ENCODE data around the gene ALKBH5. TPM values are rescaled to one million over a fixed set of nuclear protein-coding genes. Genes with fewer than 3 reads are reported as not detected.
A peak's percentile ranks its signal among the peaks of the same experiment; 100 is the strongest.

The ALKBH5 gene
- total and polyA plus RNA-seq, 9 of the 15 experiments (the other 6 are each of a cell fraction or from before 2014, with no cell fraction given) = 11.4 to 70.0 (median 47.4) TPM

DNA sequence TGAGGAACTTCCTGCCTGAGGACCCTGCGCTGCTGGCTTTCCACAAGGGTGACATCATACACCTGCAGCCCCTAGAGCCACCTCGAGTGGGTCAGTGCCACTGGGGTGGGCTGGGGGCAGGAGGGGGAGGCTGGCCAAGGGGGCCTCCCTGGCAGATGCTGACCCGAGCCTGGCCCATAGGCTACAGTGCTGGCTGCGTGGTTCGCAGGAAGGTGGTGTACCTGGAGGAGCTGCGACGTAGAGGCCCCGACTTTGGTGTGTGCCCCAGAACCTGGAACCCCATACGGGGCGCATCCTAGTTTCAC is 26.7 kb upstream of the ALKBH5 start (continued):
- TF ChIP-seq HIVEP1 (CRISPR knock-in tag; IDR thresholded peaks at IDR 0.05) = no peak

DNA sequence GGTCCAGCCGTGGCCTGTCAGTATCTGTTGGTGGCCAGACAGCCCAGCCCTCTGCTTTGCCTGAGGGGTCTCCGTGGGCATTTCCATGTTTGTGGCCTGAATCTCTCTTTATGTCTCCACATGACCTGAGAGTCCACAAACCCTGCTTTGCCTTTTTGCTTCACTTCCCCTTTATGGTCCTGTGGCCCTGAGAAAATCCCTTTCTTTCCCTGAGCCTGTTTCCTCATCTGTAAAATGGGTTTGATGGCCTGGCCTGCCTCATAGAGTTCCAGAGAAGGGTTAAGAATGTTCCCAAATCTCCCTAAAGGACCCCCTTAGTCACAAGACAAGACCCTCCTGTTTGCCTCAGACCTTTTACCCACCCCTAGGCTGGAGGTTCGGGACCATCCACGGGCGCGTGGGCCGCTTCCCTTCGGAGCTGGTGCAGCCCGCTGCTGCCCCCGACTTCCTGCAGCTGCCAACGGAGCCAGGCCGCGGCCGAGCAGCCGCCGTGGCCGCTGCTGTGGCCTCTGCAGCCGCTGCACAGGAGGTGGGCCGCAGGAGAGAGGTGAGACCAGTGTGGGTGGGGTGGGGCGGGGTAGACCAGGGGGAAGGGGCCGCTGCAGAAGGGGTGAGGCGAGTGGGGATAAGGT is 26.2 kb upstream of the ALKBH5 start:
- no peak overlapping the region; the same call in 2 of the 3 replicates for H3K27ac ChIP-seq (ENCODE audit: extremely low read depth, low read depth, low read length)
- no peaks in the 10 kb centered on the region for H3K27me3 ChIP-seq (ENCODE audit: control insufficient read depth in 2 of 2, insufficient read depth in 2 of 2, low read length in 2 of 2)
- no peaks in the 10 kb centered on the region for H3K9me3 ChIP-seq (replicated peaks; ENCODE audit: control insufficient read depth, insufficient read depth, low read depth, low read length)
- no peaks in the 10 kb centered on the region for H3K9me1 ChIP-seq (ENCODE audit: control insufficient read depth, insufficient read depth, low read length)
- H3K79me2 ChIP-seq (ENCODE audit: control insufficient read depth, insufficient read depth, low read length) = no peaks in the 10 kb centered on the region
- 0 out of 2 replicates have a peak overlapping the region, but pooled peaks have one; percentile 67 for H3K4me2 ChIP-seq (ENCODE audit: insufficient read depth, low read length)
- ChIA-PET POLR2A (no interaction called here), CTCF (ENCODE audit: low intra/inter-chr PET ratio) (no interaction called here)
- 100% methylated on average over 2 of the region's 22 CpGs for WGBS (ENCODE audit: insufficient coverage, low coverage, missing lambda C conversion rate)
- in situ Hi-C loops (cut with MboI) = no loop called here
- intact Hi-C loops (cut with micrococcal nuclease) = no loop called here
- H3K4me3 ChIP-seq = no peak overlapping the region
- H3K4me1 ChIP-seq (replicated peaks in 1 of 2; ENCODE audit: control insufficient read depth in 2 of 2, insufficient read depth in 2 of 2, low read length in 2 of 2) = peaks cover 27 to 56% of the 10 kb centered on the region in 2 experiments; a peak in 4 of 5 replicates
- ATAC-seq (no peak), DNase-seq (ENCODE audit: extremely low read depth in 1 of 4, low spot score in 3 of 4) (no peak), FAIRE-seq (no peak)
- no peak overlapping the region for H2AFZ ChIP-seq (ENCODE audit: low read depth, low read length)
- no peaks in the 10 kb centered on the region; the same call in 1 of the 2 replicates for H4K20me1 ChIP-seq (replicated peaks; ENCODE audit: control insufficient read depth, insufficient read depth, low read length)
- no peaks in the 10 kb centered on the region for H3K36me3 ChIP-seq (ENCODE audit: control insufficient read depth, insufficient read depth, low read length)
- BruUV-seq (replicated peaks) = no TSS peak
- H3K9ac ChIP-seq (ENCODE audit: insufficient read depth in 1 of 2, low read depth in 2 of 2, low read length in 2 of 2) = no peak overlapping the region
- no peak for TF ChIP-seq CBFA2T2 (conservative IDR thresholded peaks at IDR 0.05)
- TF ChIP-seq HSF4 (CRISPR knock-in tag; IDR thresholded peaks at IDR 0.05; ENCODE audit: borderline replicate concordance) = no peak
- no peak for TF ChIP-seq ARHGAP35 (IDR thresholded peaks at IDR 0.05; ENCODE audit: partially characterized antibody)
- TF ChIP-seq, protein P1, sequence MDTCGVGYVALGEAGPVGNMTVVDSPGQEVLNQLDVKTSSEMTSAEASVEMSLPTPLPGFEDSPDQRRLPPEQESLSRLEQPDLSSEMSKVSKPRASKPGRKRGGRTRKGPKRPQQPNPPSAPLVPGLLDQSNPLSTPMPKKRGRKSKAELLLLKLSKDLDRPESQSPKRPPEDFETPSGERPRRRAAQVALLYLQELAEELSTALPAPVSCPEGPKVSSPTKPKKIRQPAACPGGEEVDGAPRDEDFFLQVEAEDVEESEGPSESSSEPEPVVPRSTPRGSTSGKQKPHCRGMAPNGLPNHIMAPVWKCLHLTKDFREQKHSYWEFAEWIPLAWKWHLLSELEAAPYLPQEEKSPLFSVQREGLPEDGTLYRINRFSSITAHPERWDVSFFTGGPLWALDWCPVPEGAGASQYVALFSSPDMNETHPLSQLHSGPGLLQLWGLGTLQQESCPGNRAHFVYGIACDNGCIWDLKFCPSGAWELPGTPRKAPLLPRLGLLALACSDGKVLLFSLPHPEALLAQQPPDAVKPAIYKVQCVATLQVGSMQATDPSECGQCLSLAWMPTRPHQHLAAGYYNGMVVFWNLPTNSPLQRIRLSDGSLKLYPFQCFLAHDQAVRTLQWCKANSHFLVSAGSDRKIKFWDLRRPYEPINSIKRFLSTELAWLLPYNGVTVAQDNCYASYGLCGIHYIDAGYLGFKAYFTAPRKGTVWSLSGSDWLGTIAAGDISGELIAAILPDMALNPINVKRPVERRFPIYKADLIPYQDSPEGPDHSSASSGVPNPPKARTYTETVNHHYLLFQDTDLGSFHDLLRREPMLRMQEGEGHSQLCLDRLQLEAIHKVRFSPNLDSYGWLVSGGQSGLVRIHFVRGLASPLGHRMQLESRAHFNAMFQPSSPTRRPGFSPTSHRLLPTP (IDR thresholded peaks at IDR 0.05; ENCODE audit: borderline replicate concordance, extremely low read depth, insufficient read length) = no peak
- TF ChIP-seq, protein P2, sequence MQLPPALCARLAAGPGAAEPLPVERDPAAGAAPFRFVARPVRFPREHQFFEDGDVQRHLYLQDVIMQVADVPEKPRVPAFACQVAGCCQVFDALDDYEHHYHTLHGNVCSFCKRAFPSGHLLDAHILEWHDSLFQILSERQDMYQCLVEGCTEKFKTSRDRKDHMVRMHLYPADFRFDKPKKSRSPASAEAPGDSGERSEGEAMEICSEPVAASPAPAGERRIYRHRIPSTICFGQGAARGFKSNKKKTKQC (CRISPR knock-in tag; IDR thresholded peaks at IDR 0.05) = no peak
- TF ChIP-seq ZNF766 (CRISPR knock-in tag; conservative IDR thresholded peaks at IDR 0.05) = no peak
- TF ChIP-seq DNMT1 (IDR thresholded peaks at IDR 0.05) = no peak
- TF ChIP-seq, protein P3, sequence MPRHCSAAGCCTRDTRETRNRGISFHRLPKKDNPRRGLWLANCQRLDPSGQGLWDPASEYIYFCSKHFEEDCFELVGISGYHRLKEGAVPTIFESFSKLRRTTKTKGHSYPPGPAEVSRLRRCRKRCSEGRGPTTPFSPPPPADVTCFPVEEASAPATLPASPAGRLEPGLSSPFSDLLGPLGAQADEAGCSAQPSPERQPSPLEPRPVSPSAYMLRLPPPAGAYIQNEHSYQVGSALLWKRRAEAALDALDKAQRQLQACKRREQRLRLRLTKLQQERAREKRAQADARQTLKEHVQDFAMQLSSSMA (CRISPR knock-in tag; IDR thresholded peaks at IDR 0.05) = no peak
- TF ChIP-seq BCOR (IDR thresholded peaks at IDR 0.05) = peak; percentile 67; the same call in 1 of the 2 replicates
- no peak for TF ChIP-seq MIER1 (IDR thresholded peaks at IDR 0.05; ENCODE audit: low read depth)
- no peak for TF ChIP-seq SRSF1 (IDR thresholded peaks at IDR 0.05; ENCODE audit: low read depth, low read length)
- no peak for TF ChIP-seq SNIP1 (IDR thresholded peaks at IDR 0.05; ENCODE audit: low read depth)
- no peak for TF ChIP-seq ZNF239 (CRISPR knock-in tag; IDR thresholded peaks at IDR 0.05)
- peak; percentile 74 for TF ChIP-seq SPI1 (IDR thresholded peaks at IDR 0.05; ENCODE audit: borderline replicate concordance, low read depth, low read length)
- no peak for TF ChIP-seq ZNF717 (CRISPR knock-in tag; IDR thresholded peaks at IDR 0.05)
- no peak for TF ChIP-seq ZNF121 (CRISPR knock-in tag; conservative IDR thresholded peaks at IDR 0.05)
- TF ChIP-seq, protein P4, sequence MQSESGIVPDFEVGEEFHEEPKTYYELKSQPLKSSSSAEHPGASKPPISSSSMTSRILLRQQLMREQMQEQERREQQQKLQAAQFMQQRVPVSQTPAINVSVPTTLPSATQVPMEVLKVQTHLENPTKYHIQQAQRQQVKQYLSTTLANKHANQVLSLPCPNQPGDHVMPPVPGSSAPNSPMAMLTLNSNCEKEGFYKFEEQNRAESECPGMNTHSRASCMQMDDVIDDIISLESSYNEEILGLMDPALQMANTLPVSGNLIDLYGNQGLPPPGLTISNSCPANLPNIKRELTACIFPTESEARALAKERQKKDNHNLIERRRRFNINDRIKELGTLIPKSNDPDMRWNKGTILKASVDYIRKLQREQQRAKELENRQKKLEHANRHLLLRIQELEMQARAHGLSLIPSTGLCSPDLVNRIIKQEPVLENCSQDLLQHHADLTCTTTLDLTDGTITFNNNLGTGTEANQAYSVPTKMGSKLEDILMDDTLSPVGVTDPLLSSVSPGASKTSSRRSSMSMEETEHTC (IDR thresholded peaks at IDR 0.05) = no peak
